Measurements from ENCODE around the gene SLC50A1.

The SLC50A1 gene

GRCh38 chr1:155178441-155179111 is 42.9 kb downstream of the SLC50A1 start:
- no peak overlapping the region for H3K4me3 ChIP-seq (ENCODE audit: insufficient read length, low read depth)
- no peak for DNase-seq (ENCODE audit: low read depth, low spot score)
- peaks cover 45% of the 10 kb centered on the region for H3K36me3 ChIP-seq (ENCODE audit: insufficient read depth, insufficient read length, low read length)
- peaks cover 13% of the 10 kb centered on the region for H3K4me1 ChIP-seq (ENCODE audit: insufficient read depth, insufficient read length)
- H3K9me3 ChIP-seq (ENCODE audit: insufficient read depth, low read length) = no peaks in the 10 kb centered on the region
- TF ChIP-seq YY1 (IDR thresholded peaks at IDR 0.05; ENCODE audit: insufficient read depth, insufficient read length) = no peak
- no peak for TF ChIP-seq SUZ12 (IDR thresholded peaks at IDR 0.05; ENCODE audit: extremely low read depth, insufficient read depth, insufficient read length)
- TF ChIP-seq ZNF274 (IDR thresholded peaks at IDR 0.05; ENCODE audit: low read depth, low read length) = no peak
- H3K27me3 ChIP-seq (ENCODE audit: insufficient read depth, insufficient read length) = peaks cover 8% of the 10 kb centered on the region
- no peak overlapping the region for H3K9ac ChIP-seq (ENCODE audit: insufficient read length, low read depth)

DNA sequence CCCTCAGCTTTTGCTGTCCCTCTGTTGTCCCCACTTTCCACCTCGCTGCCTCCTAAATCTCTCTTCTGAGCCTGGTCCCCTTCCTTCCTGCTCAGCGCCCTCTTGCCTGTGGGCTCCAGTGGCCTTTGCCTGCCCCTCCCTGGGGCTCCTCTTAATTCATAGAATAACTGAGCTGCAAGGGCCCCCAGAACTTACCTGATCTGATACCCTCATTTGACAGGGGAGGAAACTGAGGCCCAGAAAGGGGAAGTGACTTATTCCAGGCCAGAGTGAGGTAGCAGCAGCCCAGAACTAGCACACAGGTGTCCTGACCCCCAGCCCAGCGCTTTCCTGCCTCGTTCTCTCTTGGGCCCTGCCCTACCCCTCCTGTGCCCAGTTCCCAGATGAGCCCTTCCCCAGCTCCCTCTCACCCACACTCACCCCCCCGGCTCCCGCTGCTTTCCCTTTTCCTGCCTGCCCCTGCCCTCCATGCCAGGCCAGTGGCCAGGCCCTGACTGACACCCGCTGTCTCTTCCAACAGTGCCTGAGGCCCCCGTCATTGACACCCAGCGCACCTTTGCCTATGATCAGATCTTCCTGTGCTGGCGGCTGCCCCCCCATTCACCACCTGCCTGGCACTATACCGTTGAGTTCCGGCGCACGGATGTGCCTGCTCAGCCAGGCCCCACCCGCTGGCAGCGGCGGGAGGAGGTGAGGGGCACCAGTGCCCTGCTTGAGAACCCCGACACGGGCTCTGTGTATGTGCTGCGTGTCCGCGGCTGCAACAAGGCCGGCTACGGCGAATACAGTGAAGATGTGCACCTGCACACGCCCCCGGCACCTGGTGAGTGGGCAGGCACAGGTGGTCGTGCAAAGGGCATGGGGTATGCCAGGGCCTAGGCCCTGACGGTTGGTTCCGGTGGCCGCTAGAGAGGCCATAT is 43.7 kb downstream of the SLC50A1 start:
- H3K9me3 ChIP-seq (ENCODE audit: insufficient read depth, low read length) = no peaks in the 10 kb centered on the region
- TF ChIP-seq SUZ12 (IDR thresholded peaks at IDR 0.05; ENCODE audit: extremely low read depth, insufficient read depth, insufficient read length) (no peak), ZNF274 (IDR thresholded peaks at IDR 0.05; ENCODE audit: low read depth, low read length) (no peak), YY1 (IDR thresholded peaks at IDR 0.05; ENCODE audit: insufficient read depth, insufficient read length) (no peak)
- DNase-seq (ENCODE audit: low read depth, low spot score) = no peak
- H3K4me1 ChIP-seq (ENCODE audit: insufficient read depth, insufficient read length) = peaks cover 11% of the 10 kb centered on the region
- H3K9ac ChIP-seq (ENCODE audit: insufficient read length, low read depth) = no peak overlapping the region
- H3K27me3 ChIP-seq (ENCODE audit: insufficient read depth, insufficient read length) = peaks cover 8% of the 10 kb centered on the region
- no peak overlapping the region for H3K4me3 ChIP-seq (ENCODE audit: insufficient read length, low read depth)
- peaks cover 52% of the 10 kb centered on the region for H3K36me3 ChIP-seq (ENCODE audit: insufficient read depth, insufficient read length, low read length)

GRCh38 chr1:155181371-155182051 is 45.9 kb downstream of the SLC50A1 start:
- H3K4me1 ChIP-seq (ENCODE audit: insufficient read depth, insufficient read length) = peaks cover 21% of the 10 kb centered on the region
- H3K9ac ChIP-seq (ENCODE audit: insufficient read length, low read depth) = no peak overlapping the region
- TF ChIP-seq SUZ12 (IDR thresholded peaks at IDR 0.05; ENCODE audit: extremely low read depth, insufficient read depth, insufficient read length) = no peak
- TF ChIP-seq ZNF274 (IDR thresholded peaks at IDR 0.05; ENCODE audit: low read depth, low read length) = no peak
- TF ChIP-seq YY1 (IDR thresholded peaks at IDR 0.05; ENCODE audit: insufficient read depth, insufficient read length) = no peak
- H3K9me3 ChIP-seq (ENCODE audit: insufficient read depth, low read length) = no peaks in the 10 kb centered on the region
- H3K4me3 ChIP-seq (ENCODE audit: insufficient read length, low read depth) = no peak overlapping the region
- no peak for DNase-seq (ENCODE audit: low read depth, low spot score)
- H3K36me3 ChIP-seq (ENCODE audit: insufficient read depth, insufficient read length, low read length) = peaks cover 57% of the 10 kb centered on the region
- no peaks in the 10 kb centered on the region for H3K27me3 ChIP-seq (ENCODE audit: insufficient read depth, insufficient read length)

DNA sequence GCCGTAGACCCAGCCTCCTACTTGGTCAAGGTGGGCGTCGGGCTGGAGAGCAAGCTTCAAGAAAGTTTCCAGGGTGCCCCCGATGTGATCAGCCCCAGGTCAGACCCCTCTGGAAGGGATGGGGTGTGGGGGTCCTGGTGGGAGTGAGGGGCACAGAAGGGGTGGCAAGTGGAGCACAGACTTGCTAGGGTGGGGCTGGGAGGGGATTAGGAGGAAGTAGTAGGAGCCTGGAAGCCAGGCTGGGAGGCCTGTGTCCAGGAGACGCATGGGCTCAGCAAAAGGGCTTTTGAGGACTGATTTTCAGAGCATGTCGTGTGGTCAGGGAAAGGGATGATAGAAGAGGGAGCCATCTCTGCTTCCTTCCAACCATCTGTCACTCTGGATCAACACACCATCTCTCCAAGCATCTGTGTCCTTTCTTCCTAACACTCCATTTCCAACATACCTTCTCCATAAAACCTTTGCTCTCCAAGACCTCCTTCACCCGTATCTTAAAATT is 46.4 kb downstream of the SLC50A1 start:
- Histone ChIP-seq H3K36me3 (ENCODE audit: insufficient read depth, insufficient read length, low read length) (peaks cover 53% of the 10 kb centered on the region), H3K4me3 (ENCODE audit: insufficient read length, low read depth) (no peak overlapping the region), H3K9ac (ENCODE audit: insufficient read length, low read depth) (no peak overlapping the region), H3K27me3 (ENCODE audit: insufficient read depth, insufficient read length) (no peaks in the 10 kb centered on the region), H3K4me1 (ENCODE audit: insufficient read depth, insufficient read length) (peaks cover 22% of the 10 kb centered on the region), H3K9me3 (ENCODE audit: insufficient read depth, low read length) (no peaks in the 10 kb centered on the region)
- no peak for DNase-seq (ENCODE audit: low read depth, low spot score)
- no peak for TF ChIP-seq SUZ12 (IDR thresholded peaks at IDR 0.05; ENCODE audit: extremely low read depth, insufficient read depth, insufficient read length)
- no peak for TF ChIP-seq YY1 (IDR thresholded peaks at IDR 0.05; ENCODE audit: insufficient read depth, insufficient read length)
- TF ChIP-seq ZNF274 (IDR thresholded peaks at IDR 0.05; ENCODE audit: low read depth, low read length) = no peak

DNA sequence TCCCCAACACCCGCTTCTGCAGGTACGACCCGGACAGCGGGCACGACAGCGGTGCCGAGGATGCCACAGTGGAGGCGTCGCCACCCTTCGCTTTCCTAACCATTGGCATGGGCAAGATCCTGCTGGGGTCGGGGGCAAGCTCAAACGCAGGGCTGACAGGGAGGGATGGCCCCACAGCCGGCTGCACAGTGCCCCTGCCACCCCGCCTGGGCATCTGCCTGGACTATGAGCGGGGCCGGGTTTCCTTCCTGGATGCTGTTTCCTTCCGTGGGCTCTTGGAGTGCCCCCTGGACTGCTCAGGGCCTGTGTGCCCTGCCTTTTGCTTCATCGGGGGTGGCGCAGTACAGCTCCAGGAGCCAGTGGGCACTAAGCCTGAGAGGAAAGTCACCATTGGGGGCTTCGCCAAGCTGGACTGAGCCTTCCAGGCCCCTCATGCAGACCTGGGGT is 48.1 kb downstream of the SLC50A1 start:
- H3K27me3 ChIP-seq (ENCODE audit: insufficient read depth, insufficient read length) = no peaks in the 10 kb centered on the region
- H3K4me3 ChIP-seq (ENCODE audit: insufficient read length, low read depth) = no peak overlapping the region
- no peak for DNase-seq (ENCODE audit: low read depth, low spot score)
- no peak for TF ChIP-seq ZNF274 (IDR thresholded peaks at IDR 0.05; ENCODE audit: low read depth, low read length)
- TF ChIP-seq YY1 (IDR thresholded peaks at IDR 0.05; ENCODE audit: insufficient read depth, insufficient read length) = no peak
- no peak for TF ChIP-seq SUZ12 (IDR thresholded peaks at IDR 0.05; ENCODE audit: extremely low read depth, insufficient read depth, insufficient read length)
- H3K9me3 ChIP-seq (ENCODE audit: insufficient read depth, low read length) = no peaks in the 10 kb centered on the region
- peaks cover 23% of the 10 kb centered on the region for H3K4me1 ChIP-seq (ENCODE audit: insufficient read depth, insufficient read length)
- H3K36me3 ChIP-seq (ENCODE audit: insufficient read depth, insufficient read length, low read length) = peaks cover 38% of the 10 kb centered on the region
- no peak overlapping the region for H3K9ac ChIP-seq (ENCODE audit: insufficient read length, low read depth)

- Histone ChIP-seq H3K9ac (ENCODE audit: insufficient read length, low read depth) (no peak overlapping the region), H3K4me1 (ENCODE audit: insufficient read depth, insufficient read length) (peaks cover 23% of the 10 kb centered on the region), H3K36me3 (ENCODE audit: insufficient read depth, insufficient read length, low read length) (peaks cover 32% of the 10 kb centered on the region), H3K9me3 (ENCODE audit: insufficient read depth, low read length) (no peaks in the 10 kb centered on the region), H3K27me3 (ENCODE audit: insufficient read depth, insufficient read length) (no peaks in the 10 kb centered on the region), H3K4me3 (ENCODE audit: insufficient read length, low read depth) (no peak overlapping the region)
- no peak for TF ChIP-seq YY1 (IDR thresholded peaks at IDR 0.05; ENCODE audit: insufficient read depth, insufficient read length)
- no peak for TF ChIP-seq SUZ12 (IDR thresholded peaks at IDR 0.05; ENCODE audit: extremely low read depth, insufficient read depth, insufficient read length)
- no peak for TF ChIP-seq ZNF274 (IDR thresholded peaks at IDR 0.05; ENCODE audit: low read depth, low read length)
- DNase-seq (ENCODE audit: low read depth, low spot score) = no peak
Observed at GRCh38 chr1:155184351-155184811, 48.7 kb downstream of the SLC50A1 start.
